ENCODE results near the gene TSNAX.

TSNAX gene

GRCh38 chr1:231601824-231602672 is 73.6 kb downstream of the TSNAX start:
- DNase-seq (ENCODE audit: low read depth in 1 of 2, low spot score in 1 of 2): no peak

DNA sequence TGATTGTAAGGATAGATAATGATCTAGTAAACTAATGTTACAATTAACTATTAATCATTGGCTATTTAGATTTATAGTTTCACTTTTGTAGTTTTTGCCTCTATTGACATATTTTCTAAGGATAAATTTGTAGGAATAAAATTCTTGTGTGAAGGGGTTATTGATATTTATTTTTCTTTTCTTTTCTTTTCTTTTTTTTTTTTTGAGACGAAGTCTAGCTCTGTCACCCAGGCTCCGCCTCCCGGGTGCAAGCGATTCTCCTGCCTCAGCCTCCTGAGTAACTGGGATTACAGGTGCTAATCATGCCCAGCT is 74.2 kb downstream of the TSNAX start:
- DNase-seq (ENCODE audit: low read depth in 1 of 2, low spot score in 1 of 2): no peak

DNA sequence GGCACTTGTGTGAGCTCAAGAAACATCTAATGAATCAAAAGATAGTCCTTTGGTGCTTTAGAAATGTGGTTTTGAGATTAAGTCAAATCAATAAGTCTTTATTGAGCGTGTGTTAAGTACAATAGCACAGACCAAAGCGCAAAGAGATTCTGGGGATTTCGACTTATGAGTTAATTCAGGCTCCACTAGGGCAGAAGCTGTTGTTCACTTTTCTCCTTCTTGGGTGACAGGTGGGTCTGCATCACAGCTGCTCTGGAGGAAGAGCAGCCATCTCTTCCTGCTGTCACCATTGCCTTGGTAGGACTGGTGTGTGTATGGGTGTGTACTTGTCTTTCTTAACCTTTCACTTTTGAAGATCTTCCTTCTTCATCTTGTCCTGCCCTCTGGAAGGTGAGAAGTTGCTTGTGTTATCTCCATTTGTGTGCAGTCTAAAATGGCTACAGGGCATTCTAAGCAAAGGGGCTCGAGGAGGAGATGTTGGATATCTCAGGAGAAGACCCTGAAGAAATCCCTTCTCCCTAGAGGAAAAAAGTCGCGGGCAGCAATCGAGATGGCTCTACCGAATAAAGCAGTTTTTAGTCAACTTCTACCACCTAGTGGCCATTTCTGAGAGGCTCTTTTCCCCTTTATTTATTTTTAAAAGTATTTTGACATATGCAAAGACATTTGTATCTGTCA is 75.3 kb downstream of the TSNAX start:
- DNase-seq (ENCODE audit: low read depth in 1 of 2, low spot score in 1 of 2): no peak

DNA sequence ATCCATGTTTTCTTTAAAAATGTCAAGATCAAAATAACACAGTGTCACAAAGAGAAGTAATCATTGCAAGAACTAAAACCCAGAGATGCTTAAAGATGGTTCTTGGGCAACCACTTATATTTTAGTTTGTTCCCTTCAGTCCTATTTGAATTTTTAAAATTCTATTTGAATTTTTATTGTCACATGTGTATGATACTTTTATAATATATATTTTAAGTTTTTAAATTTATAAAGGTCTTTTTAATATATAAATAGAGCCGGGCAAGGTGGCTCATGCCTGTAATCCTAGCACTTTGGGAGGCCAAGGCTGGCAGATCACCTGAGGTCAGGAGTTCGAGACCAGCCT is 75.8 kb downstream of the TSNAX start:
- no peak for DNase-seq (ENCODE audit: low read depth in 1 of 2, low spot score in 1 of 2)

DNA sequence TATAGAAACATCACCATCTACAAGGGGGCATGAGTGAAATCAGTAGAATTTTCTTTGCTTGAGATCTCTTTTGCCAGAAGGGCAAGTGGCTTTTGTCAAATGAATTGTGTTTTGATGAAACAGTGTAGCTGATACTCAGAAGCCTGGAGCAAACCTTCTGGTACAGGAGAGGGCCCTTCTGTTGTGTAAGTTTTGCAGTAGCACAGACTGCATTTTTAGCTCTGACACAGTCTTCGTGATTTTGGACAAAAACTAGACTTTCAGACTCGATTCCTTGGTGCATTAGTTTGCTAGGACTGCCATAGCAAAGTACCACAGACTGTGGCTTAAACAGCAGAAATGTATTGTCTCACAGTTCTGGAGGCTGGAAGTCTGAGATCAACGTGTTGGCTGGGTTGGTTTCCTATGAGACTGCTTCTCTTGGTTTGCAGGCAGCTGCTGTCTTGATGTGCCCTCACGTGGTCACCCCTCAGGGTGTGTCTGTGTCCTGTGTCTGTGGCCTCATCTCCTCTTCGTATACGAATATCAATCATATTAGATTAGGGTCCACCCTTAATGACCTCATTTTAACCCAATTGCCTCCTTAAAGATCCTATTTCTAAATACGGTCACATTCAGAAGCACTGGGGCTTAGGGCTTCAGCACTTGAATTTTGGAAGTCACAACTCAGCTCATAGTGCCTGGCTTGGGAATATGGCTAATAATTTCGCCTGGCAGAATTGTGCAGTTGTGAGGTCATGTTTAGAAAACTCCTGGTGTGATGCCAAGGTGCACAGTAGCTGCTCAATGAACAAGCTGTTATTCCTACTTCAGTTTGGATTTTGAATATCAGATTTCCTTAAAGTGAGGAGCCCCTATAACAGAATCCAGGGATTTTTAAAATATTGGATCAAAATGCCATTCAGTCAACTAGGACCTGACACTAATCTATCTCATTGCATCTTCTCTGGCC is 77.0 kb downstream of the TSNAX start:
- no peak for DNase-seq (ENCODE audit: low read depth in 1 of 2, low spot score in 1 of 2)

DNA sequence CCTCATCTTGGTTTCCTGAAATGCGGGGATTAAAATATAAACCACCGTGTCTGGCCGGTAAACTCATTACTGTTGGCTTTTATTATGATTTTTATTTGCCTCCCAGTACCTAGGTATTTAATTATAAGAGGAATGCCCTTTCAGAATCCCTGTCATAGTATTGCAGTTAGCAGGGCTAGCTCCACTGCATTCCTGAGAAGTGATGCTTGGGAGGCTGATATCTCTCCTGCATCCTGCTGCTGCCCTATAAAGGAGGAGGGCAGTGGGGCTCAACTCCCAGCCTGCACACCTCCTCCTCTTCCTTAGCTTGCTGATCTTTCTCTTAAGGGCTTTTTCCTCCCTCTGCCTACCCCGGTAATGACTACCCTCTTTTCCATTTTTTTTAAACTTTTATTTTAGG is 78.2 kb downstream of the TSNAX start:
- no peak for DNase-seq (ENCODE audit: low read depth in 1 of 2, low spot score in 1 of 2)

DNA sequence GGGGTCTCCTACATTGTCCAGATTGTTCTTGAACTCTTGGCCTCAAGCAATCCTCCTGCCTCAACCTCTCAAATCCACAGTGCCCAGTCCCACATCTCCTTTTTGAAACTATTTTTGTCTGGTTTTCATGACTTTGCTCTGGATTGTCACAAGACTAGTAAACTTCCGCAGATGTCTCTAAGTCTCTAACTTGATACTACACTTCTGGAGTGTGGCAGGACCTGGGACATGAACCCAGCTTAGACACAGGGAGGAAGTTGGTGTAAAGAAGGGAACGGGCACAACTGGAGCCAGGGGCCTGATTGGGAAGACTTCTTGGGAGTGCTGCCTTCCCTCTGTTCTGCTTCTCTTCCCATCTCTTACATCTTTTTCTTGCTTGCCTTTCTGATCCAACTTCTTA is 81.9 kb downstream of the TSNAX start:
- no peak for DNase-seq (ENCODE audit: low read depth in 1 of 2, low spot score in 1 of 2)

DNA sequence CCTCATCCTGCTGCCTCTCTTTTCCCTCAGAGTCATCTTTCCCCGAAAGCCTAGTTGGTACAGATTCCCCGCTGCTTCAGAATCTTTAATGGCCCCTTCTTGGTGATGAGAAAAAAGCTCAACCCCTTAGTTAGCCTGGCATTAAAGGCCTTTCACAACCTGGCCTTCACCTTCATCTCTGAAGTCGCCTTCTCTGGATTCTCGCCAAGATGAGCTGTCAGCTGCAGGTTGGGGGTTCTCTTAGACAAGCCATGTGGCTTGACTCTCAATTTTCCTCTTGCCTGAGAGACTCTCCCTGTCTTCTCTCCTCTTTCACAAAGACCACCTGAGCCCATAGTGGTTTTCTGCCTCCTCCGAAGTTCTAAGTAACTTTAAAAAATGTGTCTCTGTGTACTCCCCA is 82.6 kb downstream of the TSNAX start:
- DNase-seq (ENCODE audit: low read depth in 1 of 2, low spot score in 1 of 2): no peak

DNA sequence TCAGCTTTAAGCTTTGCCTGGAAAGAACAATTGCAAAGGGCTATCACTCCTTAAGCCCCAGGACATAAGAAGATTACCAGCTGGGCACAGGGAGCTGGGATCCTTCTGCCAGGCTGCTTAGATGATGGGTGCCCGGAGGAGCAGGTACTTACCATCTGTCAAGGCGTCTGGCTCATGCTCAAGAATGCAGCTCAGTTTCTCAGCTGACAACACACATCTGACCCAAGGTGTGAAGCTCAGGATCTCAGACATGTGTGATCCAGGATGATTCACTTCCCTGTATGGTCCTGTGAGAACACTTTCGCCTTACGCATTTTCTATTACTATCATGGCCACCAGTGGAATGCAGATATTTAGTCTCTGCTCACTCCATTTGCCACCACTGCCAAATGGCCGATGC is 83.4 kb downstream of the TSNAX start:
- no peak for DNase-seq (ENCODE audit: low read depth in 1 of 2, low spot score in 1 of 2)

DNA sequence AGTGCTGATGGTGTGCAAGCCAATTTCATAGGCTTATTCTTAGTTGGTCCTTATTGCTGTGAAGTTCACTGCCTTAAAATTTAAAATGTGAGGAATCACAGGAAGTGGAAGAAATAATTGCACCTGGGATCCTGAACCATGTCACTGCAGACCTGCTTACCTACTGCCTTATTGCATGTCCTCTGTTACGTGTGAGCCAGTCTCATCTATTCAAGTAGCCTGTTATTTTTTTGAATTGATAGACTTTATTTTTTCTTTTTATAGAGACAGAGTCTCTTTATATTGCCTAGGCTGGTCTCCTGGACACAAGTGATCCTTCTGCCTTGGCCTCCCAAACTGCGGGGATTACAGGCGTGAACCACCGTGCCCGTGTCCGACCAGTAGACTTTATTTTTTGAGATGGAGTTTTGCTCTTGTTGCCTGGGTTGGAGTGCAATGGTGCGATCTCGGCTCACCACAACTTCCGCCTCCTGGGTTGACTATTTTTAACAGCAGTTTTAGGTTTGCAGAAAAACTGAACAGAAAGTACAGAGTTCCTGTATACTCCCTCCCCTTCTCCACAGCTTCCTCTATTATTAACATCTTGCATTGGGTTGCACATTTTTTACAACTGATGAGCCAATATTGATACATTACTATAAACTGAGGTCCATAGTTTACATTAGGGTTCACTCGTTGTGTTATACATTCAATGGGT is 84.1 kb downstream of the TSNAX start:
- DNase-seq (ENCODE audit: low read depth in 1 of 2, low spot score in 1 of 2): no peak

- no peak for DNase-seq (ENCODE audit: low read depth in 1 of 2, low spot score in 1 of 2)
Observed at GRCh38 chr1:231613419-231614349, 85.2 kb downstream of the TSNAX start.

All from activated T-helper 1 cell treated with anti-CD3 and anti-CD28 coated beads, Interleukin-2, amount 50 U/mL, for 16 hours (primary cell).